Neural crest cell (in vitro differentiated cells): ENCODE data around the gene NANOS3. TPM values are rescaled to one million over a fixed set of nuclear protein-coding genes. Genes with fewer than 3 reads are reported as not detected.

Experiments used
- DNase-seq: peaks from one replicate; pipeline ENCODE4 v3.0.0; 2021; ENCODE audit warnings: low read depth, mixed read lengths, low spot score
- H3K27ac Mint-ChIP-seq: one replicate; pipeline ENCODE4 v1.8.0; 2021; ENCODE audit warnings: mild to moderate bottlenecking, mixed read lengths; ENCODE audit not compliant: unreplicated experiment
- H3K27me3 Mint-ChIP-seq: 2 replicates; pipeline ENCODE4 v1.8.0; 2021; ENCODE audit warnings: low read depth, mild to moderate bottlenecking, mixed read lengths
- H3K36me3 Mint-ChIP-seq: 2 replicates; pipeline ENCODE4 v1.8.0; 2021; ENCODE audit warnings: low read depth, mild to moderate bottlenecking, mixed read lengths
- H3K4me1 Mint-ChIP-seq: 2 replicates; pipeline ENCODE4 v1.8.0; 2021; ENCODE audit warnings: mixed read lengths
- H3K4me3 Mint-ChIP-seq: one replicate; pipeline ENCODE4 v1.8.0; 2021; ENCODE audit warnings: mild to moderate bottlenecking, mixed read lengths
- H3K9me3 Mint-ChIP-seq: 2 replicates; pipeline ENCODE4 v1.8.0; 2021; ENCODE audit warnings: mixed read lengths
- CTCF ChIP-seq: fragments of 200-600 bp; sonication (generic); conservative IDR thresholded peaks from 2 replicates; pipeline ENCODE4 v1.5.0; 2021; ENCODE audit warnings: antibody characterized with exemption, mild to moderate bottlenecking
- total RNA-seq: library from RNA; stranded (reverse); gene quantifications from 2 replicates; pipeline ENCODE4 v1.2.1, GENCODE V29; 2021

The NANOS3 gene
- total RNA-seq, 1 donor from 2014 or later = 1.6 TPM

- Mint-ChIP-seq H3K9me3 (no peaks in the 10 kb centered on the region), H3K27ac (peak overlapping the region; percentile 62), H3K4me1 (peaks cover 8% of the 10 kb centered on the region), H3K36me3 (no peaks in the 10 kb centered on the region), H3K4me3 (no peak overlapping the region), H3K27me3 (no peaks in the 10 kb centered on the region)
- DNase-seq = no peak
- TF ChIP-seq CTCF = no peak
Observed at GRCh38 chr19:13839130-13839937, 37.6 kb upstream of the NANOS3 start.

GRCh38 chr19:13839938-13840304 is 37.0 kb upstream of the NANOS3 start:
- Mint-ChIP-seq H3K36me3 (no peaks in the 10 kb centered on the region), H3K9me3 (no peaks in the 10 kb centered on the region), H3K27me3 (no peaks in the 10 kb centered on the region), H3K27ac (no peak overlapping the region), H3K4me3 (peak overlapping the region; percentile 47), H3K4me1 (peaks cover 13% of the 10 kb centered on the region)
- DNase-seq = no peak
- TF ChIP-seq CTCF = no peak

GRCh38 chr19:13840305-13841085 is 36.4 kb upstream of the NANOS3 start:
- no peaks in the 10 kb centered on the region for H3K36me3 Mint-ChIP-seq
- peak overlapping the region; percentile 89 for H3K27ac Mint-ChIP-seq
- DNase-seq = no peak
- no peak for TF ChIP-seq CTCF
- H3K4me3 Mint-ChIP-seq = peak overlapping the region; percentile 91
- H3K4me1 Mint-ChIP-seq = peaks cover 17% of the 10 kb centered on the region
- H3K9me3 Mint-ChIP-seq = no peaks in the 10 kb centered on the region
- H3K27me3 Mint-ChIP-seq = no peaks in the 10 kb centered on the region

- Mint-ChIP-seq H3K36me3 (no peaks in the 10 kb centered on the region), H3K4me1 (peaks cover 25% of the 10 kb centered on the region), H3K4me3 (peak overlapping the region; percentile 91), H3K27me3 (no peaks in the 10 kb centered on the region), H3K27ac (no peak overlapping the region), H3K9me3 (no peaks in the 10 kb centered on the region)
- TF ChIP-seq CTCF = no peak
- DNase-seq = no peak
Observed at GRCh38 chr19:13841086-13841961, 35.6 kb upstream of the NANOS3 start.

GRCh38 chr19:13841962-13842290 is 35.0 kb upstream of the NANOS3 start:
- Mint-ChIP-seq H3K27me3 (peaks cover 3% of the 10 kb centered on the region), H3K9me3 (no peaks in the 10 kb centered on the region), H3K36me3 (no peaks in the 10 kb centered on the region), H3K4me3 (peak overlapping the region; percentile 91), H3K27ac (no peak overlapping the region), H3K4me1 (peaks cover 31% of the 10 kb centered on the region)
- no peak for TF ChIP-seq CTCF
- DNase-seq = no peak
